ENCODE results near the gene EMILIN3. TPM values are rescaled to one million over a fixed set of nuclear protein-coding genes. Genes with fewer than 3 reads are reported as not detected.

The EMILIN3 gene
- total and polyA plus RNA-seq, 2 of the 4 experiments (the other 2 are of a cell fraction): under 0.01 to 0.07 TPM

DNA sequence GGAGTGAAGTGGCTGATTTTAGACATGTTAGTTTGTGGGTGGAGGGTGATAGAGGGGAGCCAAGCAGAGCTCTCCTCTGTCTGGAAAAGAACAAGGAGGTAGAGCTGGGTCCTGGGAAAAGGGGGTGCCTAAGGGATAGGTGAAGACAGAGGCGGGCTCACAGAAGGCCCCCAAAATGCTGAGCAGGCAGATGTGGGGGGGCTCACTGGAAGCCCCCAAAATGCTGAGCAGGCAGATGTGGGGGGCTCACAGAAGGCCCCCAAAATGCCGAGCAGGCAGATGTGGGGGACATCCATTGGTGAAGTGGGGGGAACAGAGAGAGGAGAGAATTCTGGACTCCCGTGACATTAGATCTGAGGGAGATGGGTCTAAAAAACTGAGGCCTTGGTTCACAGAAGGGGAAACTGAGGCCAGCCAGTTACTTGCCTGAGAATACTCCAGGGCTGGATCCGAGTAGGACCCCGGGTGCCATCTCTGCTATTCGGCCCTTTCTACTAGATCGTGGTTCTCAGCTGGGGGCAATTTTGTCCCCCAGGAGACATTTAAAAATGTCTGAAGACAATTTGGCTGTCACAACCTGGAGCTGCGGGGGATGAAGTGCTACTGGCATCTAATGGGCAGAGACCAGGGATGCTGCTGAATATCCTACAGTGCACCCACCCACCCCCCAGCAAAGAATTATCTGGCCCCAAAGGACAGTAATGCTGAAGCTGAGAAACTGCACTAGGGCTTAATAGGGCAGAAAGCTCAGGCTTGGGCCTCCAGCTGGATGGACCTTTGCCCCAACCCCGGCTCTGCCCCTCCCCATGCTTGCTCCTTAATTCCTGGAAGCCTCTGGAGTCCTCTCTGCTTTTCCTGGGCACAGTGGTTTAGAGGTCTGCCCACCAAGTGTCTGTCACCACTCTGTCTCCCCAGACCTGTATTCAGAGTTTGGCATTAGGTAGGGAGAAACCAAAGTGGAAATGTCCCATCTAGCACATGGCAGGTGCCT is 23.8 kb downstream of the EMILIN3 start:
- TF ChIP-seq MXI1 (IDR thresholded peaks at IDR 0.05; ENCODE audit: borderline replicate concordance, low read depth, low read length): no peak
- TF ChIP-seq CHD1 (IDR thresholded peaks at IDR 0.05; ENCODE audit: low read depth, low read length): no peak
- no peak for TF ChIP-seq BHLHE40 (IDR thresholded peaks at IDR 0.05; ENCODE audit: low read depth, low read length)
- peak; percentile 61 for TF ChIP-seq MAFK (IDR thresholded peaks at IDR 0.05; ENCODE audit: low read depth, low read length)
- TF ChIP-seq, protein P1, sequence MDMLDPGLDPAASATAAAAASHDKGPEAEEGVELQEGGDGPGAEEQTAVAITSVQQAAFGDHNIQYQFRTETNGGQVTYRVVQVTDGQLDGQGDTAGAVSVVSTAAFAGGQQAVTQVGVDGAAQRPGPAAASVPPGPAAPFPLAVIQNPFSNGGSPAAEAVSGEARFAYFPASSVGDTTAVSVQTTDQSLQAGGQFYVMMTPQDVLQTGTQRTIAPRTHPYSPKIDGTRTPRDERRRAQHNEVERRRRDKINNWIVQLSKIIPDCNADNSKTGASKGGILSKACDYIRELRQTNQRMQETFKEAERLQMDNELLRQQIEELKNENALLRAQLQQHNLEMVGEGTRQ (IDR thresholded peaks at IDR 0.05; ENCODE audit: low read depth, low read length): no peak
- TF ChIP-seq RFX5 (IDR thresholded peaks at IDR 0.05; ENCODE audit: low read depth, low read length): no peak
- no peak overlapping the region for H2BK5ac ChIP-seq (ENCODE audit: low read depth, low read length, poor library complexity, severe bottlenecking)
- ChIA-PET CTCF (no interaction called here), POLR2A (ENCODE audit: unreplicated experiment) (no interaction called here)
- no peaks in the 10 kb centered on the region for H3K27me3 ChIP-seq (ENCODE audit: control insufficient read depth, insufficient read depth, low read length)
- no TSS peak for BruUV-seq (replicated peaks)
- H4K5ac ChIP-seq (ENCODE audit: low read depth, low read length): no peak overlapping the region
- H3K18ac ChIP-seq (ENCODE audit: low read depth, low read length): no peak overlapping the region
- no peaks in the 10 kb centered on the region for H3K9me1 ChIP-seq (ENCODE audit: insufficient read depth, low read length)
- no peak overlapping the region for H2BK120ac ChIP-seq (ENCODE audit: low read depth, low read length)
- peak overlapping the region; percentile 52 for H2AK9ac ChIP-seq (replicated peaks; ENCODE audit: low read depth, low read length, poor library complexity)
- H3K14ac ChIP-seq (replicated peaks; ENCODE audit: low read depth, low read length): no peak overlapping the region
- DNase-seq (no peak), ATAC-seq (ENCODE audit: low read depth) (no peak)
- no peak overlapping the region for H2BK20ac ChIP-seq (ENCODE audit: low read depth, low read length)
- H3K27ac ChIP-seq (ENCODE audit: insufficient read depth, low read length): no peak overlapping the region
- H2AFZ ChIP-seq (replicated peaks; ENCODE audit: low read length, poor library complexity): no peak overlapping the region
- no peak overlapping the region for H3K4me3 ChIP-seq (ENCODE audit: insufficient read depth, low read depth, low read length)
- H3K56ac ChIP-seq (ENCODE audit: extremely low read depth, insufficient read depth, low read length): no peak overlapping the region
- no peak overlapping the region for H3K9ac ChIP-seq (ENCODE audit: low read depth, low read length)
- H4K20me1 ChIP-seq (ENCODE audit: insufficient read depth, low read length): no peaks in the 10 kb centered on the region
- H3K36me3 ChIP-seq (ENCODE audit: control insufficient read depth, insufficient read depth, low read length): no peaks in the 10 kb centered on the region
- H4K91ac ChIP-seq (ENCODE audit: insufficient read depth, low read depth, low read length): no peak overlapping the region
- H2BK15ac ChIP-seq (ENCODE audit: low read depth, low read length): no peak overlapping the region
- intact Hi-C loops (cut with micrococcal nuclease) (loop anchor here (10.0 kb wide), 1 partner anchor 352 kb away; no protein-coding TSS in a partner anchor), in situ Hi-C loops (cut with MboI; ENCODE audit: low sequenced_read_pairs) (loop anchor here (5.0 to 10.0 kb wide), 2 partner anchors 165 to 368 kb away; no protein-coding TSS in a partner anchor), dilution Hi-C loops (cut with HindIII; ENCODE audit: low sequenced_read_pairs, unreplicated experiment) (no loop called here)
- H3K4me1 ChIP-seq (ENCODE audit: control insufficient read depth, insufficient read depth, low read length): peaks cover 9% of the 10 kb centered on the region
- H3K9me3 ChIP-seq (ENCODE audit: control insufficient read depth, insufficient read depth, low read length): no peaks in the 10 kb centered on the region
- no peak overlapping the region for H3K23ac ChIP-seq (ENCODE audit: low read depth, low read length)
- no peak overlapping the region for H2AK5ac ChIP-seq (ENCODE audit: low read depth, low read length)
- H3K79me1 ChIP-seq (ENCODE audit: low read depth in 1 of 2, low read length in 2 of 2): peaks cover 0 to 6% of the 10 kb centered on the region in 2 experiments; a peak in 1 of 4 replicates
- H4K8ac ChIP-seq (ENCODE audit: low read depth in 2 of 2, low read length in 2 of 2): no peak overlapping the region
- no peak overlapping the region for H3K4ac ChIP-seq (ENCODE audit: low read depth, low read length)
- no peak overlapping the region for H3K4me2 ChIP-seq (ENCODE audit: low read depth, low read length)
- 96% methylated on average over 4 of the region's 9 CpGs; no CpG with 5 or more reads in 1 of the 2 experiments for WGBS, 2 experiments (ENCODE audit: extremely low coverage in 2 of 2, insufficient read length in 1 of 2)

Measured in IMR-90 (cell line).